Common myeloid progenitor, CD34-positive (primary cell): ENCODE results near the gene EMP1.

Experiments
- CTCF ChIA-PET: fragments of 350-600 bp; sonication (Branson Sonifier 250); formaldehyde crosslinking; loops from one replicate; lab custom pipeline; 2021; ENCODE audit warnings: antibody characterized with exemption; lab: Charles Lee
- POLR2A ChIA-PET: fragments of 350-600 bp; sonication (Branson Sonifier 250); formaldehyde crosslinking; loops from one replicate; lab custom pipeline; 2021; ENCODE audit warnings: antibody characterized with exemption; lab: Charles Lee
- DNase-seq, 3 donors: peaks; one replicate each; pipeline versions ENCODE4 v3.0.0 to v3.0.0-alpha.2; 2013
- H3K27ac ChIP-seq, 2 experiments: 1 replicate in 1 of 2; 2 replicates in 1 of 2; pipeline ENCODE4 v1.7.0; 2013; ENCODE audit warnings: inconsistent platforms in 2 of 2, low read length in 2 of 2, mild to moderate bottlenecking in 2 of 2, low read depth in 1 of 2, moderate library complexity in 1 of 2; ENCODE audit not compliant: severe bottlenecking in 2 of 2, insufficient read depth in 1 of 2, poor library complexity in 1 of 2
- H3K27me3 ChIP-seq, 5 experiments: replicated peaks in 2 of 5; 1 replicate in 3 of 5; 2 replicates in 2 of 5; pipeline versions ENCODE4 v1.6.1 to v1.7.0; 2013; ENCODE audit warnings: low read length in 4 of 5, mild to moderate bottlenecking in 2 of 5, moderate library complexity in 2 of 5, inconsistent platforms in 1 of 5; ENCODE audit not compliant: insufficient read depth in 5 of 5, control insufficient read depth in 4 of 5
- H3K36me3 ChIP-seq, 4 experiments: 1 replicate in 2 of 4; 2 replicates in 2 of 4; pipeline versions ENCODE4 v1.6.1 to v1.7.0; 2013; ENCODE audit warnings: low read length in 3 of 4, control low read depth in 1 of 4, mild to moderate bottlenecking in 1 of 4; ENCODE audit not compliant: control insufficient read depth in 4 of 4, insufficient read depth in 4 of 4
- H3K4me1 ChIP-seq, 4 experiments: 1 replicate in 3 of 4; 2 replicates in 1 of 4; pipeline versions ENCODE4 v1.6.1 to v1.7.1; 2013; ENCODE audit warnings: low read length in 3 of 4, mild to moderate bottlenecking in 3 of 4, control low read depth in 1 of 4, inconsistent platforms in 1 of 4, moderate library complexity in 1 of 4; ENCODE audit not compliant: control insufficient read depth in 4 of 4, insufficient read depth in 4 of 4; ENCODE audit errors: control extremely low read depth in 1 of 4
- H3K4me3 ChIP-seq, 7 experiments: 1 replicate in 4 of 7; 2 replicates in 3 of 7; pipeline versions ENCODE4 v1.5.1 to v1.7.0; 2013; ENCODE audit warnings: mild to moderate bottlenecking in 7 of 7, low read length in 6 of 7, moderate library complexity in 6 of 7, inconsistent platforms in 2 of 7, low read depth in 2 of 7, control low read depth in 1 of 7; ENCODE audit not compliant: insufficient read depth in 4 of 7, control insufficient read depth in 1 of 7; ENCODE audit errors: extremely low read depth in 1 of 7
- H3K9me3 ChIP-seq, 5 experiments: 1 replicate in 4 of 5; 2 replicates in 1 of 5; pipeline versions ENCODE4 v1.6.1 to v1.7.1; 2013; ENCODE audit warnings: low read length in 4 of 5, mild to moderate bottlenecking in 2 of 5, inconsistent platforms in 1 of 5, low read depth in 1 of 5, moderate library complexity in 1 of 5; ENCODE audit not compliant: control insufficient read depth in 4 of 5, insufficient read depth in 2 of 5; ENCODE audit errors: control extremely low read depth in 1 of 5
- WGBS: methylation state at CpG from one replicate; pipeline ENCODE4 v1.1.5; 2013; ENCODE audit not compliant: insufficient coverage; 5-methylcytosine and 5-hydroxymethylcytosine counted together

EMP1 gene

GRCh38 chr12:13215056-13215455 is 18.5 kb downstream of the EMP1 start:
- 98% methylated on average over 4 of the region's 4 CpGs for WGBS
- no peak overlapping the region for H3K4me3 ChIP-seq
- peaks cover 0 to 17% (median 10%) of the 10 kb centered on the region in 4 experiments for H3K4me1 ChIP-seq
- H3K36me3 ChIP-seq = peaks cover 0 to 63% (median 32%) of the 10 kb centered on the region in 4 experiments
- ChIA-PET POLR2A (no interaction called here), CTCF (interaction anchor here (0.7 to 14.7 kb wide), 7 partner anchors 8 to 398 kb away, joined by 3 to 174 read pairs (median 4); no protein-coding TSS in a partner anchor)
- H3K27ac ChIP-seq = no peak overlapping the region
- H3K9me3 ChIP-seq = peaks cover 0 to 11% (median 3%) of the 10 kb centered on the region in 5 experiments
- H3K27me3 ChIP-seq = no peaks in the 10 kb centered on the region
- no peak for DNase-seq

GRCh38 chr12:13218641-13219040 is 22.1 kb downstream of the EMP1 start:
- CTCF ChIA-PET = interaction anchor here (1.3 to 14.7 kb wide), 3 partner anchors 9 to 302 kb away, joined by 3 to 174 read pairs (median 3); no protein-coding TSS in a partner anchor

GRCh38 chr12:13219320-13219719 is 22.8 kb downstream of the EMP1 start:
- DNase-seq = no peak
- Histone ChIP-seq H3K4me1 (no peaks in the 10 kb centered on the region), H3K27me3 (no peaks in the 10 kb centered on the region), H3K4me3 (no peak overlapping the region), H3K36me3 (peaks cover 0 to 35% (median 19%) of the 10 kb centered on the region in 4 experiments), H3K27ac (no peak overlapping the region), H3K9me3 (peaks cover 0 to 11% (median 3%) of the 10 kb centered on the region in 5 experiments)
- ChIA-PET CTCF (interaction anchor here (0.6 to 14.7 kb wide), 5 partner anchors 9 to 302 kb away, joined by 3 to 174 read pairs (median 3); no protein-coding TSS in a partner anchor), POLR2A (no interaction called here)
- 100% methylated on average over 1 of the region's 3 CpGs for WGBS

More at GRCh38 chr12:13218641-13219040, 22.1 kb downstream of the EMP1 start:
- Histone ChIP-seq H3K4me3 (no peak overlapping the region), H3K4me1 (no peaks in the 10 kb centered on the region), H3K27me3 (no peaks in the 10 kb centered on the region), H3K36me3 (peaks cover 0 to 42% (median 25%) of the 10 kb centered on the region in 4 experiments), H3K9me3 (peaks cover 0 to 11% (median 3%) of the 10 kb centered on the region in 5 experiments), H3K27ac (no peak overlapping the region)
- WGBS = 100% methylated on average over 1 of the region's 3 CpGs
- DNase-seq = no peak
- POLR2A ChIA-PET = no interaction called here

DNA sequence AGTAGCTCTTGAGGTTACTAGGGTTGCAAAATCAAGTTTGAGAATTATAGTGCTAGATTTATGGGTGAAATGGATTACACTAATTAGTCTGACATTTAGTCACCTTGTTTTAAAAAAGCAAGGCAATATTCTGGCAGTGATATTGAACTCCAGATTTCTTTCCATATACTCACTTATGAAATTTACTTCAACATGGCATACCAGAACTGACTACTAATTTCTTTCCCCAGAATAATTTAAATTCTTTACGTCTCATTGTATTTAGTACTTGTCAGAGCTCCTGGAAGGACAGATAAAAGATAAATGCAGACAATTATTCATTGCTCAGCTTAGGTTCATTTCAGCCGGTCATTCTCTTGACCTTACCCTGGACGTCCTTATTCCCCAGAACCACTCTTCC is 24.3 kb downstream of the EMP1 start:
- ChIA-PET CTCF (interaction anchor here (1.2 to 2.1 kb wide), 3 partner anchors 9 to 36 kb away, joined by 4 to 5 read pairs (median 5); no protein-coding TSS in a partner anchor), POLR2A (no interaction called here)
- no peaks in the 10 kb centered on the region for H3K27me3 ChIP-seq
- no peaks in the 10 kb centered on the region for H3K4me1 ChIP-seq
- H3K9me3 ChIP-seq = peaks cover 0 to 8% (median 3%) of the 10 kb centered on the region in 5 experiments
- H3K36me3 ChIP-seq = peaks cover 0 to 21% (median 7%) of the 10 kb centered on the region in 4 experiments
- DNase-seq = no peak
- WGBS = 100% methylated on average over 3 of the region's 3 CpGs
- no peak overlapping the region for H3K4me3 ChIP-seq
- no peak overlapping the region for H3K27ac ChIP-seq

DNA sequence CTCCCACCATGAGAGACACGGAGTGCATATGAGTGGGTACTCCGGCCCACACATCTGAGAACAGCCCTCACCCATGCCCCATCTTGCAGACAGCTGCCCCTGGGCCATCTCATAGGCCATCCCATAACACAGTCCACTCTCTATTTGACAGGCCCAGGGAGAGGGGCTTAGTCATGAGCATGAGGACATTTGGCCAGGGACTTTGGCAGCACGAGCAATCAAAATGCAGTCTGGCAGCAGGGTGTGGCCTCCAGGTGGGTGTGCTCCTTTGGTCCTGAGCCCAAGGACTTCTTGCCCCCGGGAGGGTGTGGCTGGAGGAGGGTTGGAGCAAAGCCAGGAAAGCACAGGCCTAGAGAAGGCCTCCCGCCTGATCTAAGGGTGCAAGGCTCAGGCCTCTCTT is 25.6 kb downstream of the EMP1 start:
- no peak overlapping the region for H3K27ac ChIP-seq
- no peaks in the 10 kb centered on the region for H3K4me1 ChIP-seq
- 94% methylated on average over 4 of the region's 5 CpGs for WGBS
- H3K9me3 ChIP-seq = peaks cover 0 to 6% (median 2%) of the 10 kb centered on the region in 5 experiments
- no peak overlapping the region for H3K4me3 ChIP-seq
- CTCF ChIA-PET = interaction anchor here (1.4 to 2.9 kb wide), 4 partner anchors 9 to 306 kb away, joined by 4 to 13 read pairs (median 5); no protein-coding TSS in a partner anchor
- POLR2A ChIA-PET = no interaction called here
- H3K36me3 ChIP-seq = peaks cover 0 to 9% (median 1%) of the 10 kb centered on the region in 4 experiments
- no peaks in the 10 kb centered on the region for H3K27me3 ChIP-seq
- DNase-seq = no peak

GRCh38 chr12:13223179-13223804 is 26.8 kb downstream of the EMP1 start:
- DNase-seq = no peak
- Histone ChIP-seq H3K4me1 (no peaks in the 10 kb centered on the region), H3K36me3 (peaks cover 0 to 4% (median 0%) of the 10 kb centered on the region in 4 experiments), H3K27me3 (no peaks in the 10 kb centered on the region), H3K4me3 (no peak overlapping the region), H3K9me3 (peaks cover 0 to 6% (median 2%) of the 10 kb centered on the region in 5 experiments), H3K27ac (no peak overlapping the region)
- POLR2A ChIA-PET = no interaction called here
- 96% methylated on average over 4 of the region's 5 CpGs for WGBS
- CTCF ChIA-PET = interaction anchor here (0.7 to 2.9 kb wide), 3 partner anchors 11 to 239 kb away, joined by 4 to 13 read pairs (median 5); no protein-coding TSS in a partner anchor

DNA sequence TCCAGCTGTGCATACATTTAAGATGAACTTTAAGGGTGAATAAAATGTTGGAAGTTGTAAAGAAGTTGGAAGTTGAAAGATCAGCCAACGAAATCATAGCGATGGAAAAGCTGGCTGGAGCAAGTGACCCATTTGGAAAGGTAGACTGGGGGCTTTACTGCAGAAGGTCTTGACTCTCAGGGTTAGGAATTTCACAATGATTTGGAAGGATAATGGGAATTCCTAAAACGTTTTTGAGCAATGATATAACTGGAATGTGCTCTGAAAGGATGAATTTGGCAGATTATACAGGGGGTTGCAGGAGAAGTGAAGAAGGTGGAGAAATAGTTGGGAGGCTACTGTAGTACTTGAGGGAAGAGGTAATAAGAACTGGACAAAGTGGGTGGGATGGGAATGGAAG is 27.4 kb downstream of the EMP1 start:
- 66% methylated on average over 3 of the region's 3 CpGs for WGBS
- Histone ChIP-seq H3K4me3 (no peak overlapping the region), H3K27ac (no peak overlapping the region), H3K27me3 (no peaks in the 10 kb centered on the region), H3K4me1 (no peaks in the 10 kb centered on the region), H3K36me3 (no peaks in the 10 kb centered on the region), H3K9me3 (peaks cover 0 to 4% (median 0%) of the 10 kb centered on the region in 5 experiments)
- ChIA-PET POLR2A (no interaction called here), CTCF (interaction anchor here (0.7 to 2.9 kb wide), 4 partner anchors 9 to 240 kb away, joined by 4 to 13 read pairs (median 4); no protein-coding TSS in a partner anchor)
- DNase-seq = no peak
